ENCODE data around the gene SEMA3C. TPM values are rescaled to one million over a fixed set of nuclear protein-coding genes. Genes with fewer than 3 reads are reported as not detected.

The SEMA3C gene
- total RNA-seq, 2 experiments from 2014 or later = 0.08 TPM

DNA sequence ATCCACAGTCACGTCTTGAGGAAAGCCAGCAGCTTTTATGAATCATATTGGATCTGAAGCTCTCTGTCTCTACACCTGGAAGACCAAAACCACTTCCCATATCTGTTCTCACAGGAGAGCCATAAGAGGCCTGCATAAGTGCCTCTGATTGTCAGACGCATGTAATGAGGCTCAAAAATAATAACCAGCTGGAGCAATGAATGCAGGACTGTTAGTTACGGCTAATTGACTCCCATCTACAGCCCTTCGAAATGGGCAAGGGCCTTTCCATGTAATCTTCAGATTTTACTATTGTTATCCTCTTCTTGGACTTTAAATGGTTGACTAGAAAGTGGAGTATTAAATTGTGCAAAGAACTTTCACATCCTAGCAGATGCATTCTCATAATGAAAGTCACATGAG is 4.4 kb upstream of the SEMA3C start:
- ChIA-PET POLR2A (no interaction called here), CTCF (no interaction called here)
- no peak overlapping the region for H3K27ac ChIP-seq (ENCODE audit: low read depth in 1 of 2, low read length in 2 of 2)
- H3K4me3 Mint-ChIP-seq = no peak overlapping the region
- H3K27ac Mint-ChIP-seq = no peak overlapping the region
- H3K36me3 ChIP-seq (ENCODE audit: insufficient read depth, low read length) = no peaks in the 10 kb centered on the region
- no peak overlapping the region for H3K4me3 ChIP-seq (ENCODE audit: low read length)
- H3K36me3 Mint-ChIP-seq (ENCODE audit: low read depth) = no peaks in the 10 kb centered on the region
- peaks cover 5% of the 10 kb centered on the region for H3K4me1 Mint-ChIP-seq (ENCODE audit: low read depth)
- intact Hi-C loops (cut with DNase I, micrococcal nuclease) = no loop called here
- H3K27me3 Mint-ChIP-seq = peaks cover 31% of the 10 kb centered on the region
- H3K27me3 ChIP-seq (ENCODE audit: control insufficient read depth in 1 of 2, insufficient read depth in 2 of 2, low read length in 2 of 2) = peaks cover 12 to 14% of the 10 kb centered on the region in 2 experiments
- ATAC-seq (ENCODE audit: poor library complexity) (no peak), DNase-seq (no peak)
- no peaks in the 10 kb centered on the region for H3K9me3 Mint-ChIP-seq
- TF ChIP-seq, protein P1, sequence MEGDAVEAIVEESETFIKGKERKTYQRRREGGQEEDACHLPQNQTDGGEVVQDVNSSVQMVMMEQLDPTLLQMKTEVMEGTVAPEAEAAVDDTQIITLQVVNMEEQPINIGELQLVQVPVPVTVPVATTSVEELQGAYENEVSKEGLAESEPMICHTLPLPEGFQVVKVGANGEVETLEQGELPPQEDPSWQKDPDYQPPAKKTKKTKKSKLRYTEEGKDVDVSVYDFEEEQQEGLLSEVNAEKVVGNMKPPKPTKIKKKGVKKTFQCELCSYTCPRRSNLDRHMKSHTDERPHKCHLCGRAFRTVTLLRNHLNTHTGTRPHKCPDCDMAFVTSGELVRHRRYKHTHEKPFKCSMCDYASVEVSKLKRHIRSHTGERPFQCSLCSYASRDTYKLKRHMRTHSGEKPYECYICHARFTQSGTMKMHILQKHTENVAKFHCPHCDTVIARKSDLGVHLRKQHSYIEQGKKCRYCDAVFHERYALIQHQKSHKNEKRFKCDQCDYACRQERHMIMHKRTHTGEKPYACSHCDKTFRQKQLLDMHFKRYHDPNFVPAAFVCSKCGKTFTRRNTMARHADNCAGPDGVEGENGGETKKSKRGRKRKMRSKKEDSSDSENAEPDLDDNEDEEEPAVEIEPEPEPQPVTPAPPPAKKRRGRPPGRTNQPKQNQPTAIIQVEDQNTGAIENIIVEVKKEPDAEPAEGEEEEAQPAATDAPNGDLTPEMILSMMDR (IDR thresholded peaks at IDR 0.05) = no peak
- peaks cover 4 to 11% of the 10 kb centered on the region in 2 experiments for H3K9me3 ChIP-seq (ENCODE audit: control insufficient read depth in 1 of 2, insufficient read depth in 1 of 2, low read length in 2 of 2)
- no peaks in the 10 kb centered on the region for H3K4me1 ChIP-seq (ENCODE audit: insufficient read depth, low read length)

- Mint-ChIP-seq H3K4me1 (ENCODE audit: low read depth) (peaks cover 7% of the 10 kb centered on the region), H3K36me3 (ENCODE audit: low read depth) (no peaks in the 10 kb centered on the region), H3K27ac (no peak overlapping the region), H3K4me3 (no peak overlapping the region), H3K9me3 (no peaks in the 10 kb centered on the region), H3K27me3 (peaks cover 35% of the 10 kb centered on the region)
- POLR2A ChIA-PET = no interaction called here
- ATAC-seq (ENCODE audit: poor library complexity) = no peak
- TF ChIP-seq, protein P1 (IDR thresholded peaks at IDR 0.05) = no peak
- no peak overlapping the region for H3K4me3 ChIP-seq (ENCODE audit: low read length)
- no peaks in the 10 kb centered on the region for H3K4me1 ChIP-seq (ENCODE audit: insufficient read depth, low read length)
- H3K27me3 ChIP-seq (ENCODE audit: control insufficient read depth in 1 of 2, insufficient read depth in 2 of 2, low read length in 2 of 2) = peaks cover 13 to 22% of the 10 kb centered on the region in 2 experiments
- intact Hi-C loops (cut with DNase I, micrococcal nuclease) = no loop called here
- CTCF ChIA-PET = no interaction called here
- no peak overlapping the region for H3K27ac ChIP-seq (ENCODE audit: low read depth in 1 of 2, low read length in 2 of 2)
- H3K9me3 ChIP-seq (ENCODE audit: control insufficient read depth in 1 of 2, insufficient read depth in 1 of 2, low read length in 2 of 2) = peaks cover 4 to 11% of the 10 kb centered on the region in 2 experiments
- H3K36me3 ChIP-seq (ENCODE audit: insufficient read depth, low read length) = no peaks in the 10 kb centered on the region
- DNase-seq = no peak
Measured at GRCh38 chr7:80922253-80923049, 3.6 kb upstream of the SEMA3C start.

GRCh38 chr7:80921130-80921529 is 2.3 kb upstream of the SEMA3C start:
- no peak for ATAC-seq (ENCODE audit: poor library complexity)
- Mint-ChIP-seq H3K36me3 (ENCODE audit: low read depth) (no peaks in the 10 kb centered on the region), H3K4me3 (no peak overlapping the region), H3K4me1 (ENCODE audit: low read depth) (peaks cover 7% of the 10 kb centered on the region), H3K27ac (no peak overlapping the region), H3K27me3 (peaks cover 47% of the 10 kb centered on the region), H3K9me3 (no peaks in the 10 kb centered on the region)
- H3K36me3 ChIP-seq (ENCODE audit: insufficient read depth, low read length) = no peaks in the 10 kb centered on the region
- DNase-seq = no peak
- intact Hi-C loops (cut with DNase I, micrococcal nuclease) = no loop called here
- H3K27ac ChIP-seq (ENCODE audit: low read depth in 1 of 2, low read length in 2 of 2) = no peak overlapping the region
- H3K4me1 ChIP-seq (ENCODE audit: insufficient read depth, low read length) = no peaks in the 10 kb centered on the region
- peaks cover 0 to 11% of the 10 kb centered on the region in 2 experiments for H3K9me3 ChIP-seq (ENCODE audit: control insufficient read depth in 1 of 2, insufficient read depth in 1 of 2, low read length in 2 of 2)
- CTCF ChIA-PET = no interaction called here
- H3K27me3 ChIP-seq (ENCODE audit: control insufficient read depth in 1 of 2, insufficient read depth in 2 of 2, low read length in 2 of 2) = peaks cover 13 to 30% of the 10 kb centered on the region in 2 experiments
- H3K4me3 ChIP-seq (ENCODE audit: low read length) = no peak overlapping the region
- TF ChIP-seq, protein P1 (IDR thresholded peaks at IDR 0.05) = no peak
- POLR2A ChIA-PET = no interaction called here

All from CD4-positive, alpha-beta T cell (primary cell).